OCI-LY1 (cell line): ENCODE data around the gene ODF2L.

ENCODE experiments used
- H2AFZ ChIP-seq: fragments of 200-600 bp; sonication (generic), shearing (Covaris generic); 2 replicates; pipeline ENCODE4 v1.6.0; 2014; ENCODE audit warnings: antibody characterized with exemption, mild to moderate bottlenecking, low read length
- H3F3A ChIP-seq: fragments of 200-600 bp; sonication (generic), shearing (Covaris generic); 2 replicates; pipeline ENCODE4 v1.6.0; 2014; ENCODE audit warnings: mild to moderate bottlenecking, antibody characterized with exemption, low read length, moderate library complexity; ENCODE audit not compliant: insufficient read depth
- H3K27ac ChIP-seq: fragments of 200-600 bp; sonication (generic); 2 replicates; pipeline ENCODE4 v1.5.1; 2014; ENCODE audit warnings: low read length, mixed run types, mild to moderate bottlenecking, low read depth; ENCODE audit not compliant: poor library complexity, severe bottlenecking
- H3K27me3 ChIP-seq: fragments of 200-600 bp; sonication (generic); 2 replicates; pipeline ENCODE4 v1.6.0; 2014; ENCODE audit warnings: antibody characterized with exemption, mild to moderate bottlenecking, low read length, moderate library complexity; ENCODE audit not compliant: insufficient read depth
- H3K36me3 ChIP-seq: fragments of 200-600 bp; sonication (generic); 2 replicates; pipeline ENCODE4 v1.6.1; 2014; ENCODE audit warnings: mild to moderate bottlenecking, antibody characterized with exemption, low read length, moderate library complexity, mixed read lengths; ENCODE audit not compliant: insufficient read depth
- H3K4me1 ChIP-seq: fragments of 200-600 bp; sonication (generic); 2 replicates; pipeline ENCODE4 v1.5.1; 2014; ENCODE audit warnings: mild to moderate bottlenecking, low read length, moderate library complexity; ENCODE audit not compliant: insufficient read depth, severe bottlenecking
- H3K4me2 ChIP-seq: fragments of 200-600 bp; sonication (generic), shearing (Covaris generic); 2 replicates; pipeline ENCODE4 v1.6.1; 2014; ENCODE audit warnings: low read length
- H3K4me3 ChIP-seq: fragments of 200-600 bp; sonication (generic); 2 replicates; pipeline ENCODE4 v1.5.1; 2014; ENCODE audit warnings: low read length, low read depth, mild to moderate bottlenecking, mixed read lengths; ENCODE audit not compliant: poor library complexity, severe bottlenecking
- H3K79me2 ChIP-seq: fragments of 200-600 bp; shearing (Covaris generic); 2 replicates; pipeline ENCODE4 v1.6.1; 2016; ENCODE audit warnings: mixed run types, low read length, mixed read lengths; ENCODE audit not compliant: insufficient read depth
- H3K9ac ChIP-seq: fragments of 200-600 bp; sonication (generic), shearing (Covaris generic); 2 replicates; pipeline ENCODE4 v1.6.1; 2014; ENCODE audit warnings: mild to moderate bottlenecking, low read length, mixed read lengths
- H3K9me2 ChIP-seq: fragments of 200-600 bp; sonication (generic), shearing (Covaris generic); 2 replicates; pipeline ENCODE4 v1.6.1; 2014; ENCODE audit warnings: low read depth, mild to moderate bottlenecking, low read length, mixed read lengths
- H3K9me3 ChIP-seq: fragments of 200-600 bp; shearing (Covaris generic); 2 replicates; pipeline ENCODE4 v1.6.1; 2014; ENCODE audit warnings: low read length, mixed read lengths
- H4K20me1 ChIP-seq: fragments of 200-600 bp; sonication (generic), shearing (Covaris generic); 2 replicates; pipeline ENCODE4 v1.6.0; 2016; ENCODE audit warnings: mild to moderate bottlenecking, low read length; ENCODE audit not compliant: insufficient read depth
- EZH2 ChIP-seq: fragments of 200-600 bp; sonication (generic), shearing (Covaris generic); IDR thresholded peaks from 2 replicates; pipeline ENCODE4 v1.8.0; 2017; ENCODE audit warnings: borderline replicate concordance, mixed run types, mild to moderate bottlenecking, antibody characterized with exemption, low read length, moderate library complexity, mixed read lengths
- TF ChIP-seq, protein P1 (sequence below): fragments of 200-600 bp; sonication (generic), shearing (Covaris generic); IDR thresholded peaks from 2 replicates; pipeline ENCODE4 v1.5.1; 2017; ENCODE audit warnings: mild to moderate bottlenecking, antibody characterized with exemption, low read length, moderate library complexity, mixed read lengths

The ODF2L gene

GRCh38 chr1:86434059-86434458 lies 37.9 kb upstream of the ODF2L start:
- H3F3A ChIP-seq, result no peaks in the 10 kb centered on the region
- H3K4me1 ChIP-seq, result no peaks in the 10 kb centered on the region
- no peak overlapping the region for H3K4me2 ChIP-seq
- no peak overlapping the region for H3K4me3 ChIP-seq
- H3K9me3 ChIP-seq, result no peaks in the 10 kb centered on the region
- H2AFZ ChIP-seq, result no peak overlapping the region
- no peaks in the 10 kb centered on the region for H3K79me2 ChIP-seq
- H3K27me3 ChIP-seq, result no peaks in the 10 kb centered on the region
- H3K9ac ChIP-seq, result no peak overlapping the region
- TF ChIP-seq, protein P1, sequence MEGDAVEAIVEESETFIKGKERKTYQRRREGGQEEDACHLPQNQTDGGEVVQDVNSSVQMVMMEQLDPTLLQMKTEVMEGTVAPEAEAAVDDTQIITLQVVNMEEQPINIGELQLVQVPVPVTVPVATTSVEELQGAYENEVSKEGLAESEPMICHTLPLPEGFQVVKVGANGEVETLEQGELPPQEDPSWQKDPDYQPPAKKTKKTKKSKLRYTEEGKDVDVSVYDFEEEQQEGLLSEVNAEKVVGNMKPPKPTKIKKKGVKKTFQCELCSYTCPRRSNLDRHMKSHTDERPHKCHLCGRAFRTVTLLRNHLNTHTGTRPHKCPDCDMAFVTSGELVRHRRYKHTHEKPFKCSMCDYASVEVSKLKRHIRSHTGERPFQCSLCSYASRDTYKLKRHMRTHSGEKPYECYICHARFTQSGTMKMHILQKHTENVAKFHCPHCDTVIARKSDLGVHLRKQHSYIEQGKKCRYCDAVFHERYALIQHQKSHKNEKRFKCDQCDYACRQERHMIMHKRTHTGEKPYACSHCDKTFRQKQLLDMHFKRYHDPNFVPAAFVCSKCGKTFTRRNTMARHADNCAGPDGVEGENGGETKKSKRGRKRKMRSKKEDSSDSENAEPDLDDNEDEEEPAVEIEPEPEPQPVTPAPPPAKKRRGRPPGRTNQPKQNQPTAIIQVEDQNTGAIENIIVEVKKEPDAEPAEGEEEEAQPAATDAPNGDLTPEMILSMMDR, result no peak
- no peak for TF ChIP-seq EZH2
- no peaks in the 10 kb centered on the region for H3K36me3 ChIP-seq
- no peak overlapping the region for H3K27ac ChIP-seq
- no peaks in the 10 kb centered on the region for H3K9me2 ChIP-seq
- no peaks in the 10 kb centered on the region for H4K20me1 ChIP-seq

DNA sequence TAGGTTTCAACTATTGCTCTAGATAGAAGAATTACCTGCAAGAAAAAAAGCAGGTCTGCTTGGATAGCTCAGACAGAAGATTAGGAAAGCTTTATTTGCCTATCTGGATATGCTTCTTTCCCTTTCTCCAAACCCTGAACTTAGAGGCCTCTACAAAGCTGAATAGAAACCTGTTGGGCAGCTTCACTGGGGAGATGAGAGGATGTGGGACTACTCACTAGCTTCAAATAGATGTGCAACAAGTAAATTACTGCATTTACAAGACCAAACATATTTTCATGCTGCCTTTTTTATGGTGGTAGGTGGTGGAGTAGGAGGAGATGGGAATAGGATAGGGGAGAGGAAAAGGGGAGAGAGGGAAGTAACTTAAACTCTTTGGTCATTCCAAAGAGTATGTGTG lies 34.3 kb upstream of the ODF2L start:
- Histone ChIP-seq H3K4me2 (no peak overlapping the region), H3K4me1 (no peaks in the 10 kb centered on the region), H2AFZ (no peak overlapping the region), H3K79me2 (no peaks in the 10 kb centered on the region), H3K9ac (no peak overlapping the region), H3K4me3 (no peak overlapping the region), H3K27me3 (no peaks in the 10 kb centered on the region), H3F3A (no peaks in the 10 kb centered on the region), H3K9me2 (no peaks in the 10 kb centered on the region), H3K36me3 (no peaks in the 10 kb centered on the region), H3K27ac (no peak overlapping the region), H4K20me1 (no peaks in the 10 kb centered on the region), H3K9me3 (no peaks in the 10 kb centered on the region)
- TF ChIP-seq, protein P1, result no peak
- no peak for TF ChIP-seq EZH2

DNA sequence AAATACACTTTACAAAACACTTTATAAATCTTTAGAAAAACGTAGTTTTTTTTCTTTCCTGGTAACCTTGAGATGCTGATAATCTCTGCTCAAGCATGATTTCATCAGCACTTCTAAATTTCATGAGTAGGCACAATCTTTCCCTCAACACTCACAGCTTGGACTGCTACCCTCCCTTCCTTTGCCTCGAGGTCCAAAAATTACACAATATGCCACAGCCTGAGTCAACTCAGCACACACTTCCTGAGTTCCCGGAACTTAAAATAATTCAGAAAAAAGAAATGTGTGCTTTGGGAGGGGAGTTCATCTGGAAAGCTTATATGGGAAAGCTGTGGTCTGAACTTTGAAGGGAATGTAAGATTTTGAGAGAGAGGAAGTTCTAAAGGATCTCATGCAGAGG lies 33.7 kb upstream of the ODF2L start:
- Histone ChIP-seq H3K9me2 (no peaks in the 10 kb centered on the region), H3K9me3 (no peaks in the 10 kb centered on the region), H3K79me2 (no peaks in the 10 kb centered on the region), H3K4me2 (no peak overlapping the region), H3K27me3 (no peaks in the 10 kb centered on the region), H4K20me1 (no peaks in the 10 kb centered on the region), H3K4me3 (no peak overlapping the region), H3F3A (no peaks in the 10 kb centered on the region), H3K27ac (no peak overlapping the region), H2AFZ (no peak overlapping the region), H3K4me1 (no peaks in the 10 kb centered on the region), H3K36me3 (no peaks in the 10 kb centered on the region), H3K9ac (no peak overlapping the region)
- TF ChIP-seq, protein P1, result no peak
- TF ChIP-seq EZH2, result no peak
